Immature natural killer cell (primary cell): ENCODE results near the gene SLC22A7. TPM values are rescaled to one million over a fixed set of nuclear protein-coding genes. Genes with fewer than 3 reads are reported as not detected.

Experiments used
- DNase-seq, 3 donors: peaks; one replicate each; pipeline ENCODE4 v3.0.0; 2022; ENCODE audit warnings: mixed read lengths in 1 of 3
- H3K27ac Mint-ChIP-seq, 6 donors: one replicate each; pipeline ENCODE4 v1.8.0; 2020; ENCODE audit warnings: mixed read lengths in 6 of 6, mild to moderate bottlenecking in 5 of 6, inconsistent platforms in 4 of 6, moderate library complexity in 3 of 6
- H3K27me3 Mint-ChIP-seq, 3 donors: one replicate each; pipeline ENCODE4 v1.8.0; 2020 to 2021; ENCODE audit warnings: low read depth in 3 of 3, mild to moderate bottlenecking in 3 of 3, mixed read lengths in 3 of 3, moderate library complexity in 3 of 3, inconsistent platforms in 1 of 3
- H3K36me3 Mint-ChIP-seq, 3 donors: one replicate each; pipeline ENCODE4 v1.8.0; 2020; ENCODE audit warnings: mixed read lengths in 3 of 3, inconsistent platforms in 2 of 3, mild to moderate bottlenecking in 2 of 3
- H3K4me1 Mint-ChIP-seq, 2 donors: one replicate each; pipeline ENCODE4 v1.8.0; 2020; ENCODE audit warnings: inconsistent platforms in 2 of 2, mild to moderate bottlenecking in 2 of 2, mixed read lengths in 2 of 2, moderate library complexity in 1 of 2
- H3K4me3 Mint-ChIP-seq, 5 donors: one replicate each; pipeline ENCODE4 v1.8.0; 2020; ENCODE audit warnings: mild to moderate bottlenecking in 5 of 5, mixed read lengths in 5 of 5, inconsistent platforms in 3 of 5, moderate library complexity in 3 of 5
- H3K9me3 Mint-ChIP-seq, 6 donors: one replicate each; pipeline ENCODE4 v1.8.0; 2020; ENCODE audit warnings: mild to moderate bottlenecking in 6 of 6, mixed read lengths in 6 of 6, inconsistent platforms in 4 of 6, moderate library complexity in 3 of 6
- polyA plus RNA-seq, 3 donors: library from polyadenylated mRNA; unstranded; fragments of 300-500 nt; fragmentation: Illumina TruSeq; gene quantifications; one replicate each; pipeline ENCODE4 v1.2.3, GENCODE V29; 2021

The SLC22A7 gene
- polyA plus RNA-seq, 3 donors from 2014 or later: not detected

- Mint-ChIP-seq H3K4me3 (no peak overlapping the region), H3K27ac (no peak overlapping the region)
Measured at GRCh38 chr6:43271944-43272343, 26.1 kb upstream of the SLC22A7 start.

DNA sequence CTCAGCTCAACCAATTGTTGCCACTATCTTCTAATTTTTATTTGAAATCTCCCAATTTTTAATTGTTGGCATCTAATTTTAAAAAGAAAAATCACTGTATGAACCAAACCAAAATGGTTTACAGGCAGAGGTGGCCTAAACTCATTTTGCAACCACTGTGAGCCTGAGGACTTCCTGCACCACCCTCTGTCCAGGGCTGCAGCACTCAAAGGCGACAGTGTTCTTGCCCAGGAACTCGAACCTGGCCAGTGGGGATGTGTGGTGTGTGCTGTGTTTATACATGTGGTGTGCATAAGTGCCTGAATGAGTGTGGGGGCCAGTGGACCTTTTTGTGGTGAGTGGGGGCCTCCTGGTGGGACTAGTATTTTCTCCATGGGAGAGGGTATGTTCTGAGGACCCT, 24.4 kb upstream of the SLC22A7 start:
- no peak for DNase-seq
- Mint-ChIP-seq H3K36me3 (no peaks in the 10 kb centered on the region), H3K27ac (no peak overlapping the region), H3K4me3 (peak overlapping the region in 2 of 5 donors; percentile 12 to 15), H3K27me3 (peaks cover 9 to 21% (median 12%) of the 10 kb centered on the region in 3 donors), H3K4me1 (peaks cover 25 to 34% of the 10 kb centered on the region in 2 donors), H3K9me3 (no peaks in the 10 kb centered on the region)

More at GRCh38 chr6:43271944-43272343, 26.1 kb upstream of the SLC22A7 start:
- H3K9me3 Mint-ChIP-seq: no peaks in the 10 kb centered on the region
- H3K27me3 Mint-ChIP-seq: peaks cover 7 to 16% (median 10%) of the 10 kb centered on the region in 3 donors
- no peak for DNase-seq
- H3K4me1 Mint-ChIP-seq: peaks cover 21 to 23% of the 10 kb centered on the region in 2 donors
- peaks cover 0 to 5% (median 0%) of the 10 kb centered on the region in 3 donors for H3K36me3 Mint-ChIP-seq

DNA sequence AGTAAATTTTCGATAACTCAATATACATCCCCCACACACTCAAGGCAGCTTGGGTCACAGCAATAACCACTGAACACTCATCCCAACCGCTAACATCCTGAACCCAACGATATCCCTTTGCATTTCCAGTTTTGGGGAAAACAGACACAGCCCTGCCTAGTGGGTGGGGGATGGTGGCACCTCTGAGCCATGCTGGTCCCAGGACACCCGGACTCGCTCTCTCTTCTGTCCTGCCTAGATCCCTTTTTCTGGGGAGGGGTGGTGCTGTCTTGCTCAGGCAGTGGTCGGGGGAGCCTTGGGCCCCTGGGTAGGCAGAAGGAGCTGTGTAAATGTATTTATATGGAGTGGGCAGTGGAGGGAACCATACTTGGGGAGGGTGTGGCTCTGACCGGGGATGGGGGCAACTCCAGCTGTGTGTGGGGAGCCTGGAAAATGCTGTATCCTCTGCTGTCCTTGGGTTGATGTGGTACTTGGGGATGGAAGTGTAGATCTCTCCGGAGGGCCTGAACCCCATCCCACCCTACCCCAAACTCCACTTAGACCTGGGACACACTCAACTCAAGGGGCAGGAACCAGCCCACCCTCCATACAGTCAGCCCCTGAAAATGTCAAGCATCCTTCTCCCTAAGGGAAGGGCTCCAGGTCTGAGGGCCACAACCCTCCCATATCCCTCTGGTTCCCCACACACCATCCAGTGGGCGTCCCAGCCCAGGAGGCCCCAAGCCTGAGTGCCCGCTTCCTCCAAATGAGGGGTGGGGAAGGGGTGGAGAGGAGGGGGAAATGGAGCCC, 23.7 kb upstream of the SLC22A7 start:
- DNase-seq: no peak
- H3K9me3 Mint-ChIP-seq: no peaks in the 10 kb centered on the region
- H3K4me3 Mint-ChIP-seq: peak overlapping the region; percentile 68 to 74 (median 71)
- no peaks in the 10 kb centered on the region for H3K36me3 Mint-ChIP-seq
- H3K27me3 Mint-ChIP-seq: peaks cover 8 to 19% (median 9%) of the 10 kb centered on the region in 3 donors
- peaks cover 19 to 29% of the 10 kb centered on the region in 2 donors for H3K4me1 Mint-ChIP-seq
- H3K27ac Mint-ChIP-seq: no peak overlapping the region

- Mint-ChIP-seq H3K27ac (no peak overlapping the region), H3K36me3 (no peaks in the 10 kb centered on the region), H3K9me3 (no peaks in the 10 kb centered on the region), H3K27me3 (peaks cover 9 to 19% (median 10%) of the 10 kb centered on the region in 3 donors), H3K4me1 (peaks cover 18 to 29% of the 10 kb centered on the region in 2 donors), H3K4me3 (peak overlapping the region; percentile 68 to 76 (median 73))
- peak in 1 of 3 donors; percentile 15 for DNase-seq
Measured at GRCh38 chr6:43274916-43275597, 23.0 kb upstream of the SLC22A7 start.

- Mint-ChIP-seq H3K27ac (no peak overlapping the region), H3K36me3 (no peaks in the 10 kb centered on the region)
Measured at GRCh38 chr6:43275801-43276576, 22.1 kb upstream of the SLC22A7 start.

GRCh38 chr6:43276577-43277305, 21.3 kb upstream of the SLC22A7 start:
- Mint-ChIP-seq H3K27me3 (peaks cover 7 to 17% (median 8%) of the 10 kb centered on the region in 3 donors), H3K9me3 (no peaks in the 10 kb centered on the region), H3K4me1 (peaks cover 18 to 26% of the 10 kb centered on the region in 2 donors), H3K4me3 (peak overlapping the region in 4 of 5 donors; percentile 21 to 38 (median 33)), H3K27ac (no peak overlapping the region), H3K36me3 (no peaks in the 10 kb centered on the region)
- DNase-seq: no peak

More at GRCh38 chr6:43275801-43276576, 22.1 kb upstream of the SLC22A7 start:
- H3K4me3 Mint-ChIP-seq: peak overlapping the region; percentile 72 to 84 (median 76)
- H3K9me3 Mint-ChIP-seq: no peaks in the 10 kb centered on the region
- peak; percentile 31 to 37 (median 33) for DNase-seq
- H3K4me1 Mint-ChIP-seq: peaks cover 18 to 26% of the 10 kb centered on the region in 2 donors
- peaks cover 7 to 16% (median 8%) of the 10 kb centered on the region in 3 donors for H3K27me3 Mint-ChIP-seq

GRCh38 chr6:43277306-43277642, 20.8 kb upstream of the SLC22A7 start:
- Mint-ChIP-seq H3K4me1 (peaks cover 18 to 26% of the 10 kb centered on the region in 2 donors), H3K4me3 (peak overlapping the region in 1 of 5 donors; percentile 33), H3K27ac (no peak overlapping the region), H3K27me3 (peaks cover 7 to 15% (median 8%) of the 10 kb centered on the region in 3 donors), H3K9me3 (no peaks in the 10 kb centered on the region), H3K36me3 (no peaks in the 10 kb centered on the region)
- no peak for DNase-seq

DNA sequence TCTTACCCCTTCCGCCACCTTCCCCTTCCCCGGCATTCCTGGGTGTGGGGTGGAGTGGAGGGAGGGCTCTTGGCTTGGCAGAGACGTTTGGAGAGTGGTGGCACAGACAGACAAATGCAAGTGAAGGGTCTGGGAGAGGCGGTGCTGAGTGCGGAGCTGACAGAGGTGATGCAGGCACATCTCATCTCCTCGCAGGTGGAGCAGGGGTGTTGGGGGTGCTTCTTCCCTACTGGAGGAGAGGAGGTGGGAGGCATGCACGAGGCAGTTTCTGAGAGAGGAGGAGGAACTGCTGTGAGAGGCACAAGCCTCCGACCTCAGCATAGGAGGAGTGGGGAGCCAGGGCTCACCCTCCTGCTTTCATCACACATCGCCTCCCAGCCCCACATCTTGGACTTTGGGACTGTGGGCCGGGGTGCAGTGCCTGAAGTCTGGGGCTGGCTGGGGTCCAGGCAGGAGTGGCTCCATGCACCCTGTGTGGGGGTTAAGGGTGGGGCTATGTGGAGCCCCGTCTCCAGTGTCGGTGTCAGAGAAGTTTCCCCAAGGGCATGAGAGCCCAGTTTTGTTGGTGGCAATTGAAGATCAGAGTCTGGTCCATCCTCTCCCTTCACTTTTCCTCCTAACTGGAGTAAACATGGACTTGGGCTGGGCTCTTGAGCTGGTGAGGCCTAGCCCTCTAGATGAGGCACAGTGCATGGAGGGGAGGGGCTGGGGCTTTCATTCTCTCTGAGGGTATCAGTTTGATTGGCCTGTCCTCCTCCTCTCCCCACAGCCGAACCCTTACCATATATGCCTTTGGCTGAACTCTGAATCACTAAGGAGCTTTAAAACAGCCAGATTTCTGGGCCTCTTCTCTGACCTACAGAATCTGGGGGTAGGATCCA, 20.2 kb upstream of the SLC22A7 start:
- Mint-ChIP-seq H3K27me3 (peaks cover 7 to 15% (median 8%) of the 10 kb centered on the region in 3 donors), H3K4me3 (peak overlapping the region in 2 of 5 donors; percentile 15 to 30), H3K9me3 (no peaks in the 10 kb centered on the region), H3K36me3 (no peaks in the 10 kb centered on the region), H3K4me1 (peaks cover 18 to 26% of the 10 kb centered on the region in 2 donors), H3K27ac (peak overlapping the region in 1 of 6 donors; percentile 78)
- no peak for DNase-seq

DNA sequence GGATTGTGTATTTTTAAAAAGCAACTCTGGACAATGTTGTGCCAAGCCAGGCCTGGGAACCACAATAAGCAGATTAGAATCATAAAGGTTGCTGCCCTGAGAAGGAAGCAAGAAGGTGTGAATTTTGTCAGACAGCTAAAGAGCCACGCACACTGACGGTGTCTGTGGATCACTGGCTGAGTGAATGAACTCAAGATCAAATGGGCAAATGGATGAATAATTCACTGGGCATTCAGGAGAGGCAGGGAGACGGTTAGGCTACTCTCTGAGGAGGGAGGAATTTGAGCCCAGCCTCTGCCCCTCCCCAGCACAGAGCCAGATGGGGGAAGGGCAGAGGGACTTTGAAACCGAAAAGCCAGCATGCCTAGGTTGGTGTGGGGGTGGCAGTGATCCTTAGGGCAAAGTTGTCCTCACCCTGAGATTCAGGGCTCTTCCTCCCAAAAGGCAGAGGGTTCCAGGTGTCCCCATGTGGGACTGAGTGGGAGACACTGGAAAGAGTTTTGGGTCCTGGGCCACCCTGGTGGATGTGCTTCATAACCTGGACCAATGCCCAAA, 19.5 kb upstream of the SLC22A7 start:
- H3K27me3 Mint-ChIP-seq: peaks cover 7 to 15% (median 8%) of the 10 kb centered on the region in 3 donors

DNA sequence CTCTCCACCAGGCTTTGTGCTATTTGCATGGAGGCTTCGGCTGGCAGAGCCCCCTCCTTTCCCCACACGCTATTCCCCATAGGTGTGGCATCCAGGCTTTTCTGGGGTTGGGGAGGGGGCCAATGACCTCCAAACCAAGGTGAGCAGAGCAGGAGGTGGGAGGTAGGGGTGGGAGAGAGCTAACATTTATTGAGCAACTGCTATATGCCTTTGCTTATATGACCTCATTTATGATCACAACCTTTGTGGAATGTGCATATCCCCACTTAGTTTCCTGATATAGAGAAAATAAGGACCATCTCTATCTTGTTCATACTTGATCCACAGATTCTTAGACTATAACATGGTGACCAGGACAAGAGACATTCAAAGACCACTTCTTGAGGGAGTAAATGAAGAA, 17.8 kb upstream of the SLC22A7 start:
- Mint-ChIP-seq H3K36me3 (no peaks in the 10 kb centered on the region), H3K27me3 (peaks cover 6 to 15% (median 9%) of the 10 kb centered on the region in 3 donors), H3K9me3 (no peaks in the 10 kb centered on the region), H3K4me3 (no peak overlapping the region), H3K4me1 (peaks cover 18 to 19% of the 10 kb centered on the region in 2 donors), H3K27ac (no peak overlapping the region)
- DNase-seq: no peak

More for the DNA sequence above, 19.5 kb upstream of the SLC22A7 start:
- Mint-ChIP-seq H3K9me3 (no peaks in the 10 kb centered on the region), H3K36me3 (no peaks in the 10 kb centered on the region), H3K4me1 (peaks cover 18 to 26% of the 10 kb centered on the region in 2 donors), H3K27ac (no peak overlapping the region), H3K4me3 (no peak overlapping the region)
- DNase-seq: no peak

DNA sequence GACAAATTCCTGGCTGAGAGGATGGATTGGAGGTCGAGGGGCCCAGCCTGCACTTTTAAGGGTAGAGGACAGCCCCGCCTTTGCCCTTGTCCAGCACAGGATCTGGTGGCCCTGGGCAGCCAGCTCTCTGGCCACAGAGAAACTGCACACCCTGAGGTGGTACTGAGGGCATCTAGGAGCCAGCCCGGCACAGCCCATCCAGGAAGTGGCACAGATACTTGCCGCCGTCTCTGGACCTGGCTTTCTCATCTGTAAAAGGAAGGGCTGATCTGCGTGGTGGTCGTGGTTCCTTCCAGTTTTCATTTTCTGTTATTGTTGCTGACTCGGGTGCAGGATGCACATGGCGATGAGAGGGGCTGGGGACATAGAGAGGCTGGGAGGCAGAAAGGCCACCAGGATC, 16.0 kb upstream of the SLC22A7 start:
- Mint-ChIP-seq H3K4me1 (peaks cover 6 to 10% of the 10 kb centered on the region in 2 donors), H3K27ac (no peak overlapping the region), H3K27me3 (peaks cover 5 to 18% (median 11%) of the 10 kb centered on the region in 3 donors), H3K36me3 (no peaks in the 10 kb centered on the region), H3K4me3 (no peak overlapping the region), H3K9me3 (no peaks in the 10 kb centered on the region)
- no peak for DNase-seq
